ENCODE measurements around the gene SESN1. TPM values are rescaled to one million over a fixed set of nuclear protein-coding genes. Genes with fewer than 3 reads are reported as not detected.
A peak's percentile ranks its signal among the peaks of the same experiment; 100 is the strongest.
"Not testable (repeated sequence)": the region's sequence is repeated elsewhere in the genome, so short reads cannot be mapped to it uniquely, and the experiment has no call there.

SESN1 gene
- total RNA-seq, 1 experiment from 2014 or later = 36.0 TPM

GRCh38 chr6:109097661-109098060 lies 3.0 kb upstream of the SESN1 start:
- in situ Hi-C loops (cut with HindIII; ENCODE audit: low sequenced_read_pairs) = no loop called here
- DNase-seq (ENCODE audit: low spot score) = no peak

DNA sequence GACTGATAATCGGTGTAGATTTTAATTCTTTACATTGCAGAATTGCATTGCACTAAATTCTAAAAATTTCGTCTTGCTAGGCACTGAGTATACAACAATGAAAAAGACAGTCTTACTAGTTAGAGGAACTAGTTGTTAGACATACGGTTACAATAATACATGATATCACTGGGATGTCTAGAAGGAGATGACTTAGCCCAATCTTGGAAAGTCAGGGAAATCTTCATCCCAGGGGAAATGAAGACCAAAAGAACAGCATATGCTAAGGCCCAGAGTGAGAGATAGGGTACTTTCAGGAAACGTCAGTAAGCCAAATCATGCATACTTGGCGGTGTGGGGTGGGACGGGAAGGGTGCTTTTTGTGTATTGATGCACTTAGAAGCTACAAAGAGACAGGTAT lies 1.6 kb upstream of the SESN1 start:
- in situ Hi-C loops (cut with HindIII; ENCODE audit: low sequenced_read_pairs) = no loop called here
- DNase-seq (ENCODE audit: low spot score) = no peak

DNA sequence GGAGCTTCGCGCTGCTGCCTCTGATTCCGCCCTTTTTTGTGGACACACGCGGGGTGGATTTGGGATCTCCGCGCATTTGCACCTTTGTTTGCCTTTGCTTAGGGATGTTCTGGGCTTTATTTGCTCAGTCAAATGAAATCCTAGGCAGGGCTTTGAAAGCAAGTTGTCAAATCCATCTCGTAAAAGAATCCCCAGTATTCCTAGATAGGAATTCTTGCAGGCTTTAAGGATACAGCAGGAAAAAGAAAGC lies 1.1 kb upstream of the SESN1 start:
- no peak for DNase-seq (ENCODE audit: low spot score)
- in situ Hi-C loops (cut with HindIII; ENCODE audit: low sequenced_read_pairs) = no loop called here

DNA sequence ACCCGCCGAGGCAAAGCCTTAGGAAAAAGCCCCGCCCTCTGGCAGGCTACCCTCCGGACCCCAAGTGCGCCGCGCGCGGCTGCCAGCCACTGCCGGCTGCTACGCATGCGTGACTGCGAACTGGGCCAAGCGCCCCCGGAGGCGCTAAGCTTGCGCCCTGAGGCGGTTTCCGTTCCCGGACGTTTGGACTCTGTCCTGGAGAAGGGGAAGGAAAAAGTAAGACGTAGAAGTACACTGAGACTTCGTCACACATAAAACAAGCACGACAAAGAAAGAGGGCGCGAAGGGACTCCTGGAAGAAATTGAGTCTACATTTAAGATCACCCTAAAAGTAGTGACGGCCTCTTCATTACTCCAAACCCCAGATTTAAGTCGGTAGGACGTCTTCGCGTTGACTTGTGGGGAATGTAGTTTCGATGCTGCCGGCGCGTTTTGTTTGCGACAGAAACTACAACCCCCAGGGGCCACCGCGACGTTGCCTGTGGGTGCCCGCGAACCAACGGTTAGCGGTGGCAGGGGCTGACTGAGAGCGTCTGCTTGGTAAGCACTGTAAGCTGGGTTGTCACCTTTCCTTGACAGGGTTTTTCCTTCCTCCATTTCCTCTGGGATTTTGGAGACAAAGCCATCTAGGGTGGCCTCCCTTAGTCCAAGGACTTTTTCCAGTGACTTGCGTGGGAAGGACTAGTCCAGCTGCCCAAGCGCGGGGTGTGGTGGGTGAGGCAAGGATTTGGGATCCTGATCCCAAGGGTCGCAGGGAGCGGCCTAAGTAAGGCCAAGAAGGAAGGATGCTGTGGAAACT lies 589 bp upstream of the SESN1 start, which contains the start of gene CEP57L1:
TSS of gene CEP57L1 (plus strand) at position 472 of the 799 bp plus-strand sequence. CDS start 49,715 bp downstream, outside the sequence.
- peak; percentile 97 for DNase-seq (ENCODE audit: low spot score)
- in situ Hi-C loops (cut with HindIII; ENCODE audit: low sequenced_read_pairs) = no loop called here

DNA sequence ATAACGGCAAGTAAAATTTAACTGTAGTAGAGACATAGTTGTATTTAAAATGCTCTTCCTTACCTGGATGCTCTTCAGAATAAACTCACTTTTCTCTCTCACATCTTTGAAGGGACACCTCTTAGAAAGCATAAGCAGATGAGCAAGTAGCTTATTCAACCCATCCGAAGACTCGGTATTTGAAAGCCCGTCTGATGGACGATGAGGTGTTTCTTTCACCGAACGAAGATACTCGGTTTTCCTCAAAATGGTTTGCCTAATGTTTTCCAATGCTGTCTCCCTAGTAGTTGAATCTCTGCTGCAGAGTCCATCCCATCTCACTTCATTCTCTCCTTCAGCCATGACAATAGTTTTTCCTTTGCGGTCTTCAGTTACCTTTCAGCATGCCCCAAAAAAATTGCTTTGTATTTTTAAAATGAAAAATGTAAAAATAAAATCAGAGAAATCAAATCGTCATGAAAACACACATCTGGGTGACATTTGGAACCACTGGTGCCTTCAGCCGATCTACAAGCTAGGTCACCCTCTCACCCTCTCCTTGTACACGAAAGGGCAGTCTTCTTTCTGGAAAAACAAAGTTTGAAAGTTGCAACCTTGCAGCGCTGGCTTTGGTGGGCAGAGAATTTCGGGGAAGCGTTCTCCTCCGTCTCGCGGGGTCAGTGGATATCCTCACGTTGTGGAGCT lies 772 bp downstream of the SESN1 start:
- in situ Hi-C loops (cut with HindIII; ENCODE audit: low sequenced_read_pairs) = no loop called here

GRCh38 chr6:109092074-109092473 lies 2.6 kb downstream of the SESN1 start:
- DNase-seq (ENCODE audit: low spot score) = no peak
- in situ Hi-C loops (cut with HindIII; ENCODE audit: low sequenced_read_pairs) = no loop called here

More for the DNA sequence above, 772 bp downstream of the SESN1 start:
- peak; percentile 59 for DNase-seq (ENCODE audit: low spot score)

DNA sequence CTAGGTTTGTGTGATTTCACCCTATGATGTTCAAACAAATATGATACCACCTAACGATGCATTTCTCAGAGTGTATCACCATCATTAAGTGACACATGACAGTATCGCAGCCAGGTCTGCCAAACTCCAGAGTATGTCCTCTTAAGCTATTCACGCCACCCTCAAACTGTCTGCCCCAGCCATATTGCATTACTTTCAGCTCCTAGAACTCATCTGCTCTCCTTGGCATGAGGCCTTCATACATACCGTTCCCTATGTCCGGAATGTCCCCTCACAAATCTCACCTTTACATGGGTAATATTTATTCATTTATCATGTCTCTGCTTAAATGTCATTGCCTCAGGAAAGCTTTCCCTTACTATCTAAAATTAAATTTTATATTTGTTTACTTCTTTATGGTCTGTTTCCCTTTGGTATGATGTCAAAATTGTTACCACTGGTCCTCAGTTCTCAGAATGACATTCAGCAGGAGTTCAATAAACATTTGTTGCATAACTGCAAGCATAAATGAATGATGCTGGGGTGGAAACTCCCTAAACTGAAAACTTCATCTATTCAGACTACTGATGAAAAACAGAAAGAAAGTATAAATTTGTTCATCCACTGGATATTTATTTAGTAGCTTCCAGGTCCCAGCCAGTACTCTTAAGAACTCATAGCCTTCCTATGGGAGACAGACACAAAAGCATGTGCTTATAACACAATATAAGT lies 3.2 kb downstream of the SESN1 start:
- in situ Hi-C loops (cut with HindIII; ENCODE audit: low sequenced_read_pairs) = no loop called here

GRCh38 chr6:109088995-109089394 lies 5.7 kb downstream of the SESN1 start:
- in situ Hi-C loops (cut with HindIII; ENCODE audit: low sequenced_read_pairs) = no loop called here
- no peak for DNase-seq (ENCODE audit: low spot score)

More for the DNA sequence above, 3.2 kb downstream of the SESN1 start:
- peak; percentile 65 for DNase-seq (ENCODE audit: low spot score)

- in situ Hi-C loops (cut with HindIII; ENCODE audit: low sequenced_read_pairs) = no loop called here
- DNase-seq (ENCODE audit: low spot score) = no peak
Measured at GRCh38 chr6:109087661-109088264, 6.9 kb downstream of the SESN1 start.

- in situ Hi-C loops (cut with HindIII; ENCODE audit: low sequenced_read_pairs); DNase-seq (ENCODE audit: low spot score): not testable (repeated sequence)
Measured at GRCh38 chr6:109084146-109084545, 10.5 kb downstream of the SESN1 start.

DNA sequence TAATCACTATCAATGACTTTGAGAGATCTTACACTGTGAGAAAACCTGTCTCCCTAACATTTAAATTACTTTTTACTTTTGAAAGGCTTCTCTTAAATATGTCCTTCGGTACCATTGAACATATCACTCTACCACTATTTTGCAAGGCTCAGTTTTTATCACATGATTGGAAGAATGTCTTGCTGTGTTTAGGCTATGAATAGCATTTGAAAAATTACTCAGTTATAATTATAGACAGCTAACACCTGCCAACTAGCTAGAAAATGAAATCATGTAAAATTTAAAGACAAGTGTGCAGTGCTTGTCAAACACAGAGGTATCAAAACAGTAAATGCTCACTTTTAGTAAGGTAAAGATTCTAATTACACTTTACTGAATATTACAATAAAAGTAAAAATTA lies 11.0 kb downstream of the SESN1 start:
- no peak for DNase-seq (ENCODE audit: low spot score)
- in situ Hi-C loops (cut with HindIII; ENCODE audit: low sequenced_read_pairs) = no loop called here

DNA sequence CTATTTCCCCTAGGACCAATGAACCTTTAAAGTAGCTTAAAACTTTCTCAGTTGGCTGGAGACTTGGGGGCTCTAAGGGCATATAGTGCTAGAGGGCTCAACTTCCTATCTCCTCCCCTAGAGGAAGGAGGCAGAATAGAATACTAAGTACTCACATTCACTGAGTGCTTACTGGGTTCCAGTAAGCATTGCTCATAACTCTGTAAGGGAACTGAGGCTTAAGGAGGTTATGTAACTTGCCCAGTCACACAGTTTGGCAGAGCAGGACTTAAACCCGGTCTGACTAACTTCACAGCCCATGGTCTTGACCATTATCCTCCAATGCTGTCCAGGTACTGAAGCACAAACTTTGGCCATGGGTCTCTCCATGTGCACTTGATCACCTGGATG lies 12.5 kb downstream of the SESN1 start:
- DNase-seq (ENCODE audit: low spot score) = no peak
- in situ Hi-C loops (cut with HindIII; ENCODE audit: low sequenced_read_pairs) = no loop called here

DNA sequence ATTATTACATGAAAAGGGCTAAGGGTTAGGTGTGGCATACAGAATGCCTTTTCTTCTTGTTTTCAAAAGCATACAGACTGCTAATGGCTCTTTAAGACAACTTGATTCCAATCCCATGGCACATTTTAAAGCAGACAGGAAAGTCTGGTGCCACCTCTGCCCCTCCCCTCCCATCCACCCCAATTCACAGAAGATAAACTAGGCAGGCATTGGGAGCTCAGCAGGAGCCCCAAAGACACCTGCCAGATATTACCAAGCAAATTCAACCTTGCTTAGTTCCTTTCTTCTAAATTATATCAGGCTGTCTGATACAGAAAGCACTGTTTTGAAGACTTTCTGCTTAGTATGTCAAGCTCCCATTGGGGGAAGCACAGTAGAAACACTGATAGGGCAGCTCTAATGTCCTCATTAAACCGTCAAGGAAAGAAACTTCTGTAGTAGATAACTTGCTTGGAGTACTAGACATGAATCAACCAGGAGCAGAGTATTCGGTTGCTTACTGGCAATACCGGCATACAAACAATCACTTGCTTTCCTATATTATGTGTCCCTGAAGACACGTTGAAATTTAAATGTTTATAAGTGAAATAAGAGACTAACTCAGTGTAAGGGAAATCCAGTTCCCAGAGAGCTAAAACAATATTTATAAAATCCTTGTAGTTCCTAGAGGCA lies 13.0 kb downstream of the SESN1 start:
- in situ Hi-C loops (cut with HindIII; ENCODE audit: low sequenced_read_pairs) = no loop called here
- peak; percentile 81 for DNase-seq (ENCODE audit: low spot score)

- DNase-seq (ENCODE audit: low spot score) = no peak
- in situ Hi-C loops (cut with HindIII; ENCODE audit: low sequenced_read_pairs) = no loop called here
Measured at GRCh38 chr6:109081026-109081425, 13.6 kb downstream of the SESN1 start.

DNA sequence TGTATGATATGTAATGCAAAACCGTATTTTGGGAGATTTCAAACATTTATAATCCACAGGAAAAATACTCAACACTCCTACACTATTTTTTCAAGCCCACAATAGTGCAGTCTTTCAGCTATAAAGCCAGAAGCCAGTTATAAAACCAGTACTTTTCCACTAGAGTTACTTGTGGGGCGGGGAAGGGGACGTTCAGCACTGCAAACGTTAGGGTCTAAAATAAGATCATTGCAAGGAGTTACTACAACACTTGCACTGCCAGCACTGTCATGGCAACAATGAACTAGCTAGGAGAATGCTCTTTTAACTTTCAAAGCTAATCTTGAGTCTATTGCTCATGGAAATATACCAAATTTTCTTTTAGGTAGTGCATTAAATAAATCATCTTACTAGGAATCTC lies 14.7 kb downstream of the SESN1 start:
- no peak for DNase-seq (ENCODE audit: low spot score)
- in situ Hi-C loops (cut with HindIII; ENCODE audit: low sequenced_read_pairs) = no loop called here

GRCh38 chr6:109076377-109076776 lies 18.3 kb downstream of the SESN1 start:
- peak; percentile 67 for DNase-seq (ENCODE audit: low spot score)

DNA sequence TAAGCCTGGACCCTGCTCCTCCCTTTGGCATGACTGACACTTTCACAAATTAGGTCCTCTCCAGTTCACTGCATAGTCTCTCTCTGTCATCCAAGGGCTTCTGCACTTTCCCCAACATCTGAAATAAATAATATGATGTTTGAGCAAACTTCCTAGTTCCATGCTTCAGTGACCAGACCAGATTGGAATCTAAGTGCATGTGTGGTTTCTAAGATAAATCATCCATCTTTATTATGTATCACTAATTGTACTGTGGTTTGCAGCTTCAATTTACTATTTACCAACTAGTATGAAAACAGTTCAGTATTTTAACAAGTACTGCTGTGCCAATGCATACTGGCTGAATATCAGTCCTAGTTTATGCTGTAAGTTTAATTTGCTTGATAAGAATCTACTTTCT lies 18.7 kb downstream of the SESN1 start:
- no peak for DNase-seq (ENCODE audit: low spot score)
- in situ Hi-C loops (cut with HindIII; ENCODE audit: low sequenced_read_pairs) = no loop called here

More at GRCh38 chr6:109076377-109076776, 18.3 kb downstream of the SESN1 start:
- in situ Hi-C loops (cut with HindIII; ENCODE audit: low sequenced_read_pairs) = no loop called here

DNA sequence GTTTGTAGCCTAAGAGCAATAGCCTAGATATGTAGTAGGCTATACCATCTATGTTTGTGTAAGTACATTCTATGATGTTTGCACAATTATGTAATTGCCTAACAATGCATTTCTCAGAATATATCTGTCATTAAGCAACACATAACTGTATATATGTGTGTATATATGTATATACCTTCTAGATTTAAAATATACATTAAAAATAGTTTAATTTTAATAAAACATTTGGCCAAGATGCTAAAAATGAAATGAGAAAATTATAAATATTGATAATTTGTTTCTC lies 20.6 kb downstream of the SESN1 start:
- in situ Hi-C loops (cut with HindIII; ENCODE audit: low sequenced_read_pairs) = no loop called here

GRCh38 chr6:109073344-109074132 lies 21.1 kb downstream of the SESN1 start:
- DNase-seq (ENCODE audit: low spot score) = peak; percentile 87
- in situ Hi-C loops (cut with HindIII; ENCODE audit: low sequenced_read_pairs) = no loop called here

More for the DNA sequence above, 20.6 kb downstream of the SESN1 start:
- DNase-seq (ENCODE audit: low spot score) = no peak

Data from G401 (cell line).